ENCODE measurements around the gene CBX7. TPM values are rescaled to one million over a fixed set of nuclear protein-coding genes. Genes with fewer than 3 reads are reported as not detected.

The CBX7 gene
- total and polyA plus RNA-seq, 2 of the 8 experiments (the other 6 are each of a cell fraction or from before 2014, with no cell fraction given), result 6.9 to 8.7 TPM

GRCh38 chr22:39150848-39151215, 1.6 kb downstream of the CBX7 start (continued):
- TF ChIP-seq CHD7 (IDR thresholded peaks at IDR 0.05; ENCODE audit: insufficient replicate concordance, low read length), result no peak
- TF ChIP-seq SIRT6 (IDR thresholded peaks at IDR 0.05; ENCODE audit: low read length), result no peak
- no peak for TF ChIP-seq SRF (IDR thresholded peaks at IDR 0.05; ENCODE audit: low read depth, low read length)
